Measurements from ENCODE around the gene HADHA.

GRCh38 chr2:26193578-26194231, 50.7 kb downstream of the HADHA start:
- TF ChIP-seq, protein P1, sequence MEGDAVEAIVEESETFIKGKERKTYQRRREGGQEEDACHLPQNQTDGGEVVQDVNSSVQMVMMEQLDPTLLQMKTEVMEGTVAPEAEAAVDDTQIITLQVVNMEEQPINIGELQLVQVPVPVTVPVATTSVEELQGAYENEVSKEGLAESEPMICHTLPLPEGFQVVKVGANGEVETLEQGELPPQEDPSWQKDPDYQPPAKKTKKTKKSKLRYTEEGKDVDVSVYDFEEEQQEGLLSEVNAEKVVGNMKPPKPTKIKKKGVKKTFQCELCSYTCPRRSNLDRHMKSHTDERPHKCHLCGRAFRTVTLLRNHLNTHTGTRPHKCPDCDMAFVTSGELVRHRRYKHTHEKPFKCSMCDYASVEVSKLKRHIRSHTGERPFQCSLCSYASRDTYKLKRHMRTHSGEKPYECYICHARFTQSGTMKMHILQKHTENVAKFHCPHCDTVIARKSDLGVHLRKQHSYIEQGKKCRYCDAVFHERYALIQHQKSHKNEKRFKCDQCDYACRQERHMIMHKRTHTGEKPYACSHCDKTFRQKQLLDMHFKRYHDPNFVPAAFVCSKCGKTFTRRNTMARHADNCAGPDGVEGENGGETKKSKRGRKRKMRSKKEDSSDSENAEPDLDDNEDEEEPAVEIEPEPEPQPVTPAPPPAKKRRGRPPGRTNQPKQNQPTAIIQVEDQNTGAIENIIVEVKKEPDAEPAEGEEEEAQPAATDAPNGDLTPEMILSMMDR (IDR thresholded peaks at IDR 0.05; ENCODE audit: low read length), result no peak
- TF ChIP-seq EZH2 (optimal IDR thresholded peaks at IDR 0.05; ENCODE audit: low read depth, low read length) (no peak), EZH2phosphoT487 (IDR thresholded peaks at IDR 0.05; ENCODE audit: low read length) (no peak)
